Stomach (tissue), 9 donors: ENCODE data around the gene PTPRU. TPM values are rescaled to one million over a fixed set of nuclear protein-coding genes. Genes with fewer than 3 reads are reported as not detected.

ENCODE experiments used
- DNase-seq, 2 donors: peaks; one replicate each; pipeline versions ENCODE4 v3.0.0 to v3.0.0-alpha.2; 2013 to 2019
- H3K27ac ChIP-seq, 5 donors: fragments of 200-600 bp in 4 of 5; sonication (generic) in 4 of 5; one replicate each; pipeline ENCODE4 v1.5.1; 2013 to 2019; ENCODE audit warnings: mild to moderate bottlenecking in 1 of 5, moderate library complexity in 1 of 5
- H3K27me3 ChIP-seq, 3 donors: fragments of 200-600 bp; sonication (generic); one replicate each; pipeline ENCODE4 v1.5.1; 2017 to 2019; ENCODE audit warnings: mixed run types in 1 of 3
- H3K36me3 ChIP-seq, 4 donors: fragments of 200-600 bp; sonication (generic); 1 replicate in 3 of 4; 2 replicates in 1 of 4; pipeline ENCODE4 v1.5.1; 2016 to 2019
- H3K4me1 ChIP-seq, 4 donors: fragments of 200-600 bp; sonication (generic); one replicate each; pipeline ENCODE4 v1.5.1; 2016 to 2019
- H3K4me3 ChIP-seq, 4 donors: fragments of 200-600 bp; sonication (generic) in 3 of 4; one replicate each; pipeline ENCODE4 v1.5.1; 2016 to 2019; ENCODE audit warnings: mild to moderate bottlenecking in 1 of 4
- H3K9me3 ChIP-seq, 4 donors: fragments of 200-600 bp; sonication (generic); one replicate each; pipeline ENCODE4 v1.5.1; 2016 to 2019
- EP300 ChIP-seq: sonication (generic); formaldehyde crosslinking; IDR thresholded peaks from one replicate; pipeline ENCODE4 v1.6.1; 2017; ENCODE audit warnings: antibody characterized with exemption
- POLR2A ChIP-seq, 4 donors: fragments of 450-650 bp; IDR thresholded peaks; one replicate each; pipeline ENCODE4 v1.6.1; 2016; ENCODE audit warnings: antibody characterized with exemption in 4 of 4, control low read depth in 2 of 4, mild to moderate bottlenecking in 1 of 4, moderate library complexity in 1 of 4
- POLR2AphosphoS5 ChIP-seq, 3 donors: sonication (generic); formaldehyde crosslinking; IDR thresholded peaks; one replicate each; pipeline ENCODE4 v1.6.1; 2016; ENCODE audit warnings: antibody characterized with exemption in 3 of 3
- WGBS, 5 donors: extraction: QIAGEN DNeasy Blood & Tissue Kit in 3 of 5; methylation state at CpG; one replicate each; pipeline versions ENCODE4 v1.1.5 to v1.1.7; 2013 to 2018; 5-methylcytosine and 5-hydroxymethylcytosine counted together
- intact Hi-C: fragments of 100-400 bp; cut with DNase I; formaldehyde crosslinking; loops from one replicate; pipeline ENCODE4 v1.15.1; 2023; ENCODE audit warnings: low total_unique reads
- polyA plus RNA-seq, 3 donors: library from polyadenylated mRNA; stranded (reverse); fragments of 200-250 nt; gene quantifications; one replicate each; pipeline ENCODE4 v1.2.3, GENCODE V29; 2013
- total RNA-seq, 5 donors: library from RNA; depleted of rRNA; stranded (reverse); fragments of >200 nt; gene quantifications; one replicate each; pipeline versions ENCODE4 v1.1.0 to v1.2.3, GENCODE V29; 2014 to 2016
- TF ChIP-seq, protein P1 (sequence below), 7 experiments: fragments of 450-650 bp in 4 of 7; fragments of 200-600 bp in 3 of 7; sonication (generic) in 3 of 7; IDR thresholded peaks; one replicate each; pipeline ENCODE4 v1.5.1; 2016 to 2019; ENCODE audit warnings: antibody characterized with exemption in 7 of 7, control low read depth in 2 of 7, mild to moderate bottlenecking in 1 of 7
- donor health status: healthy with polysubstance abuse.
- donor health status: Bipolar disorder and iron deficiency.
- donor health status: healthy.

The PTPRU gene
- total and polyA plus RNA-seq, 8 donors, result 0.29 to 17.5 (median 6.2) TPM

- TF ChIP-seq EP300 (no peak), POLR2A (IDR thresholded peaks at IDR 0.05) (no peak), POLR2AphosphoS5 (IDR thresholded peaks at IDR 0.05) (no peak)
- TF ChIP-seq, protein P1, sequence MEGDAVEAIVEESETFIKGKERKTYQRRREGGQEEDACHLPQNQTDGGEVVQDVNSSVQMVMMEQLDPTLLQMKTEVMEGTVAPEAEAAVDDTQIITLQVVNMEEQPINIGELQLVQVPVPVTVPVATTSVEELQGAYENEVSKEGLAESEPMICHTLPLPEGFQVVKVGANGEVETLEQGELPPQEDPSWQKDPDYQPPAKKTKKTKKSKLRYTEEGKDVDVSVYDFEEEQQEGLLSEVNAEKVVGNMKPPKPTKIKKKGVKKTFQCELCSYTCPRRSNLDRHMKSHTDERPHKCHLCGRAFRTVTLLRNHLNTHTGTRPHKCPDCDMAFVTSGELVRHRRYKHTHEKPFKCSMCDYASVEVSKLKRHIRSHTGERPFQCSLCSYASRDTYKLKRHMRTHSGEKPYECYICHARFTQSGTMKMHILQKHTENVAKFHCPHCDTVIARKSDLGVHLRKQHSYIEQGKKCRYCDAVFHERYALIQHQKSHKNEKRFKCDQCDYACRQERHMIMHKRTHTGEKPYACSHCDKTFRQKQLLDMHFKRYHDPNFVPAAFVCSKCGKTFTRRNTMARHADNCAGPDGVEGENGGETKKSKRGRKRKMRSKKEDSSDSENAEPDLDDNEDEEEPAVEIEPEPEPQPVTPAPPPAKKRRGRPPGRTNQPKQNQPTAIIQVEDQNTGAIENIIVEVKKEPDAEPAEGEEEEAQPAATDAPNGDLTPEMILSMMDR (IDR thresholded peaks at IDR 0.05), result no peak
- Histone ChIP-seq H3K4me3 (no peak overlapping the region), H3K36me3 (no peaks in the 10 kb centered on the region), H3K4me1 (peaks cover 0 to 17% (median 9%) of the 10 kb centered on the region in 4 donors), H3K27ac (no peak overlapping the region), H3K27me3 (peaks cover 0 to 11% (median 2%) of the 10 kb centered on the region in 3 donors), H3K9me3 (no peaks in the 10 kb centered on the region)
- DNase-seq, result no peak
- WGBS, 5 donors, result 89 to 95% (median 94%) methylated on average over 3 of the region's 3 CpGs
- intact Hi-C loops, result no loop called here
These were observed 16.9 kb downstream of the PTPRU start for GRCh38 chr1:29253180-29253579.

DNA sequence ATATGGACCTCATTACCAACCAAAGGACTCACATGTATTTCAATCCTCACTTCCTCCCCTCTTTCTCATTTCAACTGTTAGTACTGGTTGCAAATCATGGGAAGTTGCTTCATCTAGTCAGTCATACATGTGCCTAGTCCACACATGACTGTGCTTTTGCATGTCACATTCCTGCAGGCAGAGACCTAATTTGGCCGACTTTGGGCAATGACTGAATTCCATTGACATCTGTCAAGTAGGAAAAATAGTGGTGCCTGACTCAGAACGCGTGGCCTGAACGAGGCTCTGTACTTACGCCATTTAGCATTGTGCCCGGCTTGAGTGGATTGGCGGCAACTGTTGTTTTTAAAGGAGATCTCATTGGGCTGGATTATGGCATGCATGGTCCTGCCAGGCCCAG lies 18.0 kb downstream of the PTPRU start:
- Histone ChIP-seq H3K36me3 (no peaks in the 10 kb centered on the region), H3K27ac (no peak overlapping the region)

GRCh38 chr1:29255134-29255666 lies 18.9 kb downstream of the PTPRU start:
- TF ChIP-seq POLR2AphosphoS5 (IDR thresholded peaks at IDR 0.05), result no peak
- TF ChIP-seq POLR2A (IDR thresholded peaks at IDR 0.05), result no peak
- no peak for TF ChIP-seq EP300
- TF ChIP-seq, protein P1 (IDR thresholded peaks at IDR 0.05), result no peak
- whole genome bisulfite sequencing, 5 donors, result 82 to 93% (median 89%) methylated on average over 7 to 10 of the region's 10 CpGs
- H3K27ac ChIP-seq, result no peak overlapping the region
- intact Hi-C loops, result no loop called here
- H3K27me3 ChIP-seq, result peaks cover 0 to 31% (median 20%) of the 10 kb centered on the region in 3 donors
- no peak for DNase-seq
- no peak overlapping the region for H3K4me3 ChIP-seq
- peaks cover 13 to 24% (median 20%) of the 10 kb centered on the region in 4 donors for H3K4me1 ChIP-seq
- H3K9me3 ChIP-seq, result no peaks in the 10 kb centered on the region
- no peaks in the 10 kb centered on the region for H3K36me3 ChIP-seq

More for the DNA sequence above, 18.0 kb downstream of the PTPRU start:
- Histone ChIP-seq H3K9me3 (no peaks in the 10 kb centered on the region), H3K4me3 (no peak overlapping the region), H3K4me1 (peaks cover 4 to 15% (median 12%) of the 10 kb centered on the region in 4 donors), H3K27me3 (peaks cover 0 to 22% (median 11%) of the 10 kb centered on the region in 3 donors)
- DNase-seq, result no peak
- intact Hi-C loops, result no loop called here
- WGBS, 5 donors, result 89 to 93% (median 90%) methylated on average over 7 of the region's 7 CpGs
- TF ChIP-seq POLR2A (IDR thresholded peaks at IDR 0.05) (no peak), POLR2AphosphoS5 (IDR thresholded peaks at IDR 0.05) (no peak), EP300 (no peak)
- TF ChIP-seq, protein P1 (IDR thresholded peaks at IDR 0.05), result no peak

DNA sequence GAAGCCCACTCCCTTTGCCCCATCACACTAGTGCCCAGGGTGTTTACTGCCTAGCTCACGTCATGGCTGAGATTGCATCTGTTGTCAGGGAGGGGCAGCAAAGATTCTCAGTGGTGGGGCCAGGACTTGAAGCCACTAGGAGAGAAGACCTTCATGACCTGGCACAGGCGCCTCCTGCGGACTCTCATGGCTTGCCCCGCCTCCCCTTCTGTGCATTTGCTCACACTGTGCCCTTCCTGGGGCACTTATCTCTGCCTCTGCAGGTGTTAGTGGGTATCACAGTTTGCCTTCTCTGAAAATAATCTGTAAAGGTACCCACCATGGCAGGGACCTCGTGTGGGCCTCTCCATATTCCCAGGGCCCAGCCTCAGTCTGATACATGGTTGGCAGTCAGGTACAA lies 20.1 kb downstream of the PTPRU start:
- Histone ChIP-seq H3K4me1 (peaks cover 13 to 29% (median 21%) of the 10 kb centered on the region in 4 donors), H3K9me3 (no peaks in the 10 kb centered on the region), H3K36me3 (peaks cover 0 to 7% (median 0%) of the 10 kb centered on the region in 4 donors), H3K27ac (no peak overlapping the region), H3K4me3 (no peak overlapping the region), H3K27me3 (peaks cover 0 to 38% (median 26%) of the 10 kb centered on the region in 3 donors)
- DNase-seq, result no peak
- no peak for TF ChIP-seq EP300
- no peak for TF ChIP-seq POLR2A (IDR thresholded peaks at IDR 0.05)
- TF ChIP-seq, protein P1 (IDR thresholded peaks at IDR 0.05), result no peak
- no peak for TF ChIP-seq POLR2AphosphoS5 (IDR thresholded peaks at IDR 0.05)
- intact Hi-C loops, result no loop called here
- whole genome bisulfite sequencing, 5 donors, result 72 to 84% (median 77%) methylated on average over 5 of the region's 5 CpGs
